Measurements from ENCODE around the gene IRX2.

Gene IRX2

GRCh38 chr5:2740051-2740875 lies 11.2 kb downstream of the IRX2 start:
- no peak for DNase-seq

- no peak for DNase-seq
Measured at GRCh38 chr5:2739360-2740050, 12.0 kb downstream of the IRX2 start.

GRCh38 chr5:2738700-2739359 lies 12.6 kb downstream of the IRX2 start:
- DNase-seq = no peak

GRCh38 chr5:2738156-2738699 lies 13.2 kb downstream of the IRX2 start:
- DNase-seq = no peak

GRCh38 chr5:2737273-2738155 lies 14.0 kb downstream of the IRX2 start:
- no peak for DNase-seq

- DNase-seq = no peak
Measured at GRCh38 chr5:2736872-2737271, 14.6 kb downstream of the IRX2 start.

- no peak for DNase-seq
Measured at GRCh38 chr5:2735996-2736395, 15.5 kb downstream of the IRX2 start.

GRCh38 chr5:2732850-2733249 lies 18.6 kb downstream of the IRX2 start:
- DNase-seq = no peak

GRCh38 chr5:2732004-2732403 lies 19.5 kb downstream of the IRX2 start:
- no peak for DNase-seq

GRCh38 chr5:2729189-2729588 lies 22.3 kb downstream of the IRX2 start:
- DNase-seq = no peak

GRCh38 chr5:2727550-2727949 lies 23.9 kb downstream of the IRX2 start:
- no peak for DNase-seq

GRCh38 chr5:2725980-2726765 lies 25.3 kb downstream of the IRX2 start:
- no peak for DNase-seq

GRCh38 chr5:2724831-2725230 lies 26.6 kb downstream of the IRX2 start:
- DNase-seq = no peak

GRCh38 chr5:2724031-2724581 lies 27.4 kb downstream of the IRX2 start:
- DNase-seq = no peak

GRCh38 chr5:2722901-2723300 lies 28.6 kb downstream of the IRX2 start:
- no peak for DNase-seq

- no peak for DNase-seq
Measured at GRCh38 chr5:2721385-2722138, 29.9 kb downstream of the IRX2 start.

- DNase-seq = no peak
Measured at GRCh38 chr5:2719332-2719731, 32.1 kb downstream of the IRX2 start.

- DNase-seq = no peak
Measured at GRCh38 chr5:2718115-2718514, 33.4 kb downstream of the IRX2 start.

GRCh38 chr5:2715856-2716255 lies 35.6 kb downstream of the IRX2 start:
- DNase-seq = no peak

GRCh38 chr5:2714805-2715204 lies 36.7 kb downstream of the IRX2 start:
- no peak for DNase-seq

- DNase-seq = no peak
Measured at GRCh38 chr5:2714026-2714425, 37.5 kb downstream of the IRX2 start.
